ENCODE measurements around the gene PARP16.

Gene PARP16

GRCh38 chr15:65326818-65327217 is 40.1 kb upstream of the PARP16 start:
- no peaks in the 10 kb centered on the region for H3K9me3 ChIP-seq (ENCODE audit: control insufficient read depth, insufficient read depth, low read depth, low read length)
- CTCF ChIA-PET: interaction anchor here (0.6 to 16.1 kb wide), 7 partner anchors 7 to 551 kb away, joined by 3 to 454 read pairs (median 4); partner anchors contain the start of gene IGDCC3
- H3K4me1 ChIP-seq (ENCODE audit: control insufficient read depth, insufficient read depth, low read length): no peaks in the 10 kb centered on the region
- POLR2A ChIA-PET: interaction anchor here (0.9 kb wide), 1 partner anchor 22 kb away, joined by 6 read pairs; the partner anchor contains the start of gene RNU5B-1
- H3K4me3 ChIP-seq (ENCODE audit: low read depth, low read length): no peak overlapping the region
- no peaks in the 10 kb centered on the region for H3K36me3 ChIP-seq (ENCODE audit: control insufficient read depth in 2 of 2, insufficient read depth in 1 of 2, low read length in 2 of 2)
- no peak for TF ChIP-seq ZNF624 (tag by site-specific recombination; IDR thresholded peaks at IDR 0.05)
- no peak for TF ChIP-seq ZNF677 (tag by site-specific recombination; IDR thresholded peaks at IDR 0.05)
- H3K27ac ChIP-seq (ENCODE audit: extremely low read depth, low read depth, low read length): no peak overlapping the region

- Histone ChIP-seq H3K4me1 (ENCODE audit: control insufficient read depth, insufficient read depth, low read length) (no peaks in the 10 kb centered on the region), H3K36me3 (ENCODE audit: control insufficient read depth in 2 of 2, insufficient read depth in 1 of 2, low read length in 2 of 2) (no peaks in the 10 kb centered on the region), H3K4me3 (ENCODE audit: low read depth, low read length) (no peak overlapping the region), H3K9me3 (ENCODE audit: control insufficient read depth, insufficient read depth, low read depth, low read length) (no peaks in the 10 kb centered on the region), H3K27ac (ENCODE audit: extremely low read depth, low read depth, low read length) (no peak overlapping the region)
- POLR2A ChIA-PET: interaction anchor here (0.6 to 1.3 kb wide), 3 partner anchors 9 to 846 kb away, joined by 3 to 5 read pairs (median 5); partner anchors contain the start of gene RNU5B-1
- CTCF ChIA-PET: interaction anchor here (0.8 to 16.1 kb wide), 5 partner anchors 9 to 75 kb away, joined by 3 to 454 read pairs (median 4); partner anchors contain the start of gene IGDCC3
- TF ChIP-seq REPIN1 (tag by site-specific recombination; IDR thresholded peaks at IDR 0.05; ENCODE audit: low read depth) (no peak), ZNF184 (tag by site-specific recombination; IDR thresholded peaks at IDR 0.05) (no peak), ZNF792 (tag by site-specific recombination; IDR thresholded peaks at IDR 0.05) (no peak), YY2 (tag by site-specific recombination; IDR thresholded peaks at IDR 0.05) (no peak), ZNF10 (tag by site-specific recombination; IDR thresholded peaks at IDR 0.05) (no peak), HOXD13 (CRISPR knock-in tag; IDR thresholded peaks at IDR 0.05; ENCODE audit: borderline replicate concordance) (no peak), ZNF549 (tag by site-specific recombination; IDR thresholded peaks at IDR 0.05) (no peak)
- TF ChIP-seq, protein P1, sequence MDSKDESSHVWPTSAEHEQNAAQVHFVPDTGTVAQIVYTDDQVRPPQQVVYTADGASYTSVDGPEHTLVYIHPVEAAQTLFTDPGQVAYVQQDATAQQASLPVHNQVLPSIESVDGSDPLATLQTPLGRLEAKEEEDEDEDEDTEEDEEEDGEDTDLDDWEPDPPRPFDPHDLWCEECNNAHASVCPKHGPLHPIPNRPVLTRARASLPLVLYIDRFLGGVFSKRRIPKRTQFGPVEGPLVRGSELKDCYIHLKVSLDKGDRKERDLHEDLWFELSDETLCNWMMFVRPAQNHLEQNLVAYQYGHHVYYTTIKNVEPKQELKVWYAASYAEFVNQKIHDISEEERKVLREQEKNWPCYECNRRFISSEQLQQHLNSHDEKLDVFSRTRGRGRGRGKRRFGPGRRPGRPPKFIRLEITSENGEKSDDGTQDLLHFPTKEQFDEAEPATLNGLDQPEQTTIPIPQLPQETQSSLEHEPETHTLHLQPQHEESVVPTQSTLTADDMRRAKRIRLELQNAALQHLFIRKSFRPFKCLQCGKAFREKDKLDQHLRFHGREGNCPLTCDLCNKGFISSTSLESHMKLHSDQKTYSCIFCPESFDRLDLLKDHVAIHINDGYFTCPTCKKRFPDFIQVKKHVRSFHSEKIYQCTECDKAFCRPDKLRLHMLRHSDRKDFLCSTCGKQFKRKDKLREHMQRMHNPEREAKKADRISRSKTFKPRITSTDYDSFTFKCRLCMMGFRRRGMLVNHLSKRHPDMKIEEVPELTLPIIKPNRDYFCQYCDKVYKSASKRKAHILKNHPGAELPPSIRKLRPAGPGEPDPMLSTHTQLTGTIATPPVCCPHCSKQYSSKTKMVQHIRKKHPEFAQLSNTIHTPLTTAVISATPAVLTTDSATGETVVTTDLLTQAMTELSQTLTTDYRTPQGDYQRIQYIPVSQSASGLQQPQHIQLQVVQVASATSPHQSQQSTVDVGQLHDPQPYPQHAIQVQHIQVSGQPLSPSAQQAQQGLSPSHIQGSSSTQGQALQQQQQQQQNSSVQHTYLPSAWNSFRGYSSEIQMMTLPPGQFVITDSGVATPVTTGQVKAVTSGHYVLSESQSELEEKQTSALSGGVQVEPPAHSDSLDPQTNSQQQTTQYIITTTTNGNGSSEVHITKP (tag by site-specific recombination; IDR thresholded peaks at IDR 0.05): no peak
Observed at GRCh38 chr15:65326117-65326526, 39.4 kb upstream of the PARP16 start.

GRCh38 chr15:65323071-65323511 is 36.4 kb upstream of the PARP16 start:
- POLR2A ChIA-PET: interaction anchor here (0.5 to 1.4 kb wide), 3 partner anchors 18 to 59 kb away, joined by 3 to 6 read pairs (median 3); partner anchors contain the start of gene RNU5B-1
- CTCF ChIA-PET: interaction anchor here (0.6 to 16.1 kb wide), 4 partner anchors 41 to 77 kb away, joined by 3 to 454 read pairs (median 62); partner anchors contain the start of gene IGDCC3
- no peaks in the 10 kb centered on the region for H3K36me3 ChIP-seq (ENCODE audit: control insufficient read depth in 2 of 2, insufficient read depth in 1 of 2, low read length in 2 of 2)
- TF ChIP-seq ZNF121 (tag by site-specific recombination; IDR thresholded peaks at IDR 0.05): peak; percentile 97
- TF ChIP-seq GLIS1 (tag by site-specific recombination; IDR thresholded peaks at IDR 0.05): peak; percentile 96
- no peak for TF ChIP-seq ZNF221 (tag by site-specific recombination; IDR thresholded peaks at IDR 0.05; ENCODE audit: borderline replicate concordance)
- TF ChIP-seq ZNF311 (tag by site-specific recombination; IDR thresholded peaks at IDR 0.05; ENCODE audit: borderline replicate concordance): no peak
- TF ChIP-seq ZNF701 (tag by site-specific recombination; IDR thresholded peaks at IDR 0.05): no peak
- TF ChIP-seq ZSCAN23 (tag by site-specific recombination; IDR thresholded peaks at IDR 0.05): no peak
- peak; percentile 70 for TF ChIP-seq GLIS2 (tag by site-specific recombination; IDR thresholded peaks at IDR 0.05)
- TF ChIP-seq, protein P1 (tag by site-specific recombination; IDR thresholded peaks at IDR 0.05): peak; percentile 41
- TF ChIP-seq, protein P2, sequence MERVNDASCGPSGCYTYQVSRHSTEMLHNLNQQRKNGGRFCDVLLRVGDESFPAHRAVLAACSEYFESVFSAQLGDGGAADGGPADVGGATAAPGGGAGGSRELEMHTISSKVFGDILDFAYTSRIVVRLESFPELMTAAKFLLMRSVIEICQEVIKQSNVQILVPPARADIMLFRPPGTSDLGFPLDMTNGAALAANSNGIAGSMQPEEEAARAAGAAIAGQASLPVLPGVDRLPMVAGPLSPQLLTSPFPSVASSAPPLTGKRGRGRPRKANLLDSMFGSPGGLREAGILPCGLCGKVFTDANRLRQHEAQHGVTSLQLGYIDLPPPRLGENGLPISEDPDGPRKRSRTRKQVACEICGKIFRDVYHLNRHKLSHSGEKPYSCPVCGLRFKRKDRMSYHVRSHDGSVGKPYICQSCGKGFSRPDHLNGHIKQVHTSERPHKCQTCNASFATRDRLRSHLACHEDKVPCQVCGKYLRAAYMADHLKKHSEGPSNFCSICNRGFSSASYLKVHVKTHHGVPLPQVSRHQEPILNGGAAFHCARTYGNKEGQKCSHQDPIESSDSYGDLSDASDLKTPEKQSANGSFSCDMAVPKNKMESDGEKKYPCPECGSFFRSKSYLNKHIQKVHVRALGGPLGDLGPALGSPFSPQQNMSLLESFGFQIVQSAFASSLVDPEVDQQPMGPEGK (tag by site-specific recombination; IDR thresholded peaks at IDR 0.05): peak; percentile 56; the same call in 1 of the 2 replicates
- peak; percentile 89 for TF ChIP-seq ZIC2 (tag by site-specific recombination; IDR thresholded peaks at IDR 0.05)
- TF ChIP-seq EGR2 (tag by site-specific recombination; IDR thresholded peaks at IDR 0.05; ENCODE audit: low read depth): peak; percentile 61
- no peak for TF ChIP-seq ZNF174 (tag by site-specific recombination; IDR thresholded peaks at IDR 0.05)
- no peak for TF ChIP-seq ZNF157 (tag by site-specific recombination; IDR thresholded peaks at IDR 0.05)
- no peak for TF ChIP-seq KLF7 (tag by site-specific recombination; IDR thresholded peaks at IDR 0.05; ENCODE audit: borderline replicate concordance)

More at GRCh38 chr15:65323071-65323511, 36.4 kb upstream of the PARP16 start:
- no peaks in the 10 kb centered on the region for H3K9me3 ChIP-seq (ENCODE audit: control insufficient read depth, insufficient read depth, low read depth, low read length)
- H3K4me1 ChIP-seq (ENCODE audit: control insufficient read depth, insufficient read depth, low read length): no peaks in the 10 kb centered on the region
- no peak overlapping the region for H3K27ac ChIP-seq (ENCODE audit: extremely low read depth, low read depth, low read length)
- no peak overlapping the region for H3K4me3 ChIP-seq (ENCODE audit: low read depth, low read length)
